ENCODE data around the gene DIPK1B. TPM values are rescaled to one million over a fixed set of nuclear protein-coding genes. Genes with fewer than 3 reads are reported as not detected.
"Not testable (repeated sequence)": the region's sequence is repeated elsewhere in the genome, so short reads cannot be mapped to it uniquely, and the experiment has no call there.

DIPK1B gene
- total RNA-seq, 2 donors from 2014 or later, result 1.3 to 3.2 TPM

DNA sequence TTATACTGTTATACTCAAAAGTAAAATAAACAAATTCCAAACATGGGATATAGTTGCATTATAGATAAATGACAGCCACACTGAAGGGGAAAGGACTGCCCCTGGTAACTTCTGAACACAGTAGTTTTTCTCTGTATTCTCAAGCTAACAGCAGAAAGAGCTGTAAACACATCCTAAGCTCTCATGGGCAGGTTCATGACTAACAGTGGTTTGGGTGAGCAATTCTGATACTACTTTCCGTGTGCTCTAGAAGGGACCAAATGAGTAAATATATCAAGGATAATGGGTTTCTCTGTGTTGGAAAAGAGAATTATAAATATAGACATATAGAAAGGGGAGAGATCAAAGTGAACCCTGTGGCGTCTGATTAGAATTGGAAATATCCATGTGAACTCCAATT is 38.2 kb downstream of the DIPK1B start:
- H3K9me3 ChIP-seq (ENCODE audit: control insufficient read depth, low read length, poor library complexity, severe bottlenecking), result no peaks in the 10 kb centered on the region
- Mint-ChIP-seq H3K36me3 (ENCODE audit: low read depth) (no peaks in the 10 kb centered on the region), H3K4me3 (no peak overlapping the region), H3K27me3 (peaks cover 23% of the 10 kb centered on the region), H3K4me1 (no peaks in the 10 kb centered on the region), H3K27ac (no peak overlapping the region)
- no peak for DNase-seq
- no peak for ATAC-seq

DNA sequence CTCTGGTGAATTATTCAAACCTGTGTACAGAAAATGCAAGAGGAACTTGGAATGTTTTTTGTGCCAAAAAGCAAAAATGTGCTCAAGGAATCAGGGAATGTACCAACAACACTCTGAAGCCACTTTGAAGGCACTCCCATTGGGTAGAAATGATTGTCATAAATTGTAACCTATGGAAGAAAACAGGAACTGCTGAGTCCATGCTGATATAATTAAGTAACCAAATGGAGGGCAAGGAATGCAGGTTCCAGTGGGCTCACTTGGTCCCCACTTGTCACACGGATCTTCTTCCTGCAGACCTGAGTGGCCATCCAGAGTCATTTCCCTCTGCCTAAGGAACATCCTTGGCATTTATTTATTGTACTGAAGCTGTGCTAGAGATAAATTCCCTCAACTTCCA is 38.9 kb downstream of the DIPK1B start:
- Mint-ChIP-seq H3K36me3 (ENCODE audit: low read depth) (no peaks in the 10 kb centered on the region), H3K4me3 (no peak overlapping the region), H3K27me3 (peaks cover 23% of the 10 kb centered on the region), H3K4me1 (no peaks in the 10 kb centered on the region), H3K27ac (no peak overlapping the region)
- no peak for ATAC-seq
- no peaks in the 10 kb centered on the region for H3K9me3 ChIP-seq (ENCODE audit: control insufficient read depth, low read length, poor library complexity, severe bottlenecking)
- DNase-seq, result no peak

DNA sequence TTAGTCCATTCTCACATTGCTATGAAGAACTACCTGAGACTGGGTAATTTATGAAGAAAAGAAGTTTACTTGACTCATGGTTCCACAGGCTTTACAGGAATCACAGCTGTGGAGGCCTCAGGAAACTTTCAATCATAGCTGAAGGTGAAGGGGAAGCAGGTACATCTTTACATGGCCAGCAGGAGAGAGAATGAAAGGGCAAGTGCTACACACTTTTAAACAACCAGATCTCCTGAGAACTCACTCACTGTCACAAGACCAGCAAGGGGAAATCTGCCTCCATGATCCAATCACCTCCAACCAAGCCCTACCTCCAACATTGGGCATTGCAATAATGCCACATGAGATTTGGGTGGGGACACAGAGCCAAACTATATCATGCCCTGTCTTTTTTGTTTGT is 39.4 kb downstream of the DIPK1B start:
- no peak overlapping the region for H3K4me3 Mint-ChIP-seq
- H3K27me3 Mint-ChIP-seq, result peaks cover 22% of the 10 kb centered on the region
- no peaks in the 10 kb centered on the region for H3K4me1 Mint-ChIP-seq
- ATAC-seq (no peak), DNase-seq (no peak)
- no peaks in the 10 kb centered on the region for H3K9me3 ChIP-seq (ENCODE audit: control insufficient read depth, low read length, poor library complexity, severe bottlenecking)
- no peak overlapping the region for H3K27ac Mint-ChIP-seq
- no peaks in the 10 kb centered on the region for H3K36me3 Mint-ChIP-seq (ENCODE audit: low read depth)

DNA sequence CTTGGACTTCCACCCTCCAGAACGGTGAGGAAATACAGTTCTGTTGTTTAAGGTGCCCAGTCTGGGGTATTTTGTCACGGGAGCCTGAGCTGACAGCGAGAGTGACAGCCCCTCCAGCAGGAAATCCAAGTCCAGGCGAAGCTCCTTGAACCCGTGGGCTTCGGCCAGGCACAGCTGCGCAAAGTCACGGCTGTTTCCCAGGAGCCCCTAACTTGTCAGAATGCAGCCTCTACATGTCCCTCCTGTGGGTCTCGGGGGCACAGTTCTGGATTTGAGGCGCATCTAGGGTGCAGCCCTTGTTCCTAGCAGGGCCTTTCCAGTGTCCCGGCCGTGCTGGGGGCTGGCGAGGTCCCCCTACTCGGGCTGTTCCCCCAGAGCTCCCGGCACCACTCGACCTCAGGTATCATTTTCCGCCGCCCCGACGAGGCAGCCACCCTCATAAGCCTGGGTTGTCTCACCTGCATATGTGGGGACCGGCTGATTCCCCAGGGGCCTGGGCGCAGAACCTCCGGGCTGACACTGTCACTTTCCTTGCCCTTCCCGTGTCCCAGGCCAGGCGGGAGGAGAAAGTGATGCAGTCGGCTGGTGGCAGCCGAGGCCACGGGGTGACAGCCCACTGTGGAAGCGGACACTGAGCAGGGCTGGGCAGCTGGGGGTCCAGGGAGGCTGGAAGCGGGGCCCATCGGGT is 41.1 kb downstream of the DIPK1B start:
- peaks cover 8% of the 10 kb centered on the region for H3K27me3 Mint-ChIP-seq
- ATAC-seq, result no peak

DNA sequence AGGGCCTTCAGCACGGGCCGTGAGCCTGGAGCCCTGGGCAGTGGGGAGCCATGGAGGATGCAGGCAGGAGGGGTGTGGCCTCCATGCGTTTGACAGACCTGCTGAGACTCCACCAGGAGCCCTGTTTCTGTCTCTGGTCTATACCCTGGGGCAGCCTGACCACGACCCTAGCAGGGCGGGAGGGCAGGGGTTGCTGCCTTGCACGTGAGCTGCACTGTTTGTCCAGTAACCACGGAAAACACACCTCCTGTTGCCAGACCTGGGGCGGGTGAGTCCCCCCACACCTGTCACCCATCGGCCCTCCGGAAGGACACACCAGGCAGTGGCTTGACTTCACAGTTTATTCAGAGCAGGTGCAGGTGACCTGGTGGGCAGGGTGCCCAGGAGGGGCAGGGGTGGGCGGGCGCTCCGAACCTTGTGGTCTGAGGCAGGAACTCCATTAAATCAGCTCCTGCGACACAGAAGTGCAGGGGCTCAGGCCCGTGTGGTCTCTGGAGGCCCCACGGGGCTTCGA is 41.7 kb downstream of the DIPK1B start:
- Mint-ChIP-seq H3K4me1 (no peaks in the 10 kb centered on the region), H3K27me3 (peaks cover 4% of the 10 kb centered on the region), H3K27ac (no peak overlapping the region), H3K36me3 (ENCODE audit: low read depth) (no peaks in the 10 kb centered on the region), H3K4me3 (no peak overlapping the region)
- ATAC-seq, result no peak
- no peaks in the 10 kb centered on the region for H3K9me3 ChIP-seq (ENCODE audit: control insufficient read depth, low read length, poor library complexity, severe bottlenecking)
- no peak for DNase-seq

More for the DNA sequence above, 41.1 kb downstream of the DIPK1B start:
- Mint-ChIP-seq H3K36me3 (ENCODE audit: low read depth) (no peaks in the 10 kb centered on the region), H3K4me3 (no peak overlapping the region), H3K27ac (no peak overlapping the region), H3K4me1 (no peaks in the 10 kb centered on the region)
- no peak for DNase-seq
- H3K9me3 ChIP-seq (ENCODE audit: control insufficient read depth, low read length, poor library complexity, severe bottlenecking), result no peaks in the 10 kb centered on the region

DNA sequence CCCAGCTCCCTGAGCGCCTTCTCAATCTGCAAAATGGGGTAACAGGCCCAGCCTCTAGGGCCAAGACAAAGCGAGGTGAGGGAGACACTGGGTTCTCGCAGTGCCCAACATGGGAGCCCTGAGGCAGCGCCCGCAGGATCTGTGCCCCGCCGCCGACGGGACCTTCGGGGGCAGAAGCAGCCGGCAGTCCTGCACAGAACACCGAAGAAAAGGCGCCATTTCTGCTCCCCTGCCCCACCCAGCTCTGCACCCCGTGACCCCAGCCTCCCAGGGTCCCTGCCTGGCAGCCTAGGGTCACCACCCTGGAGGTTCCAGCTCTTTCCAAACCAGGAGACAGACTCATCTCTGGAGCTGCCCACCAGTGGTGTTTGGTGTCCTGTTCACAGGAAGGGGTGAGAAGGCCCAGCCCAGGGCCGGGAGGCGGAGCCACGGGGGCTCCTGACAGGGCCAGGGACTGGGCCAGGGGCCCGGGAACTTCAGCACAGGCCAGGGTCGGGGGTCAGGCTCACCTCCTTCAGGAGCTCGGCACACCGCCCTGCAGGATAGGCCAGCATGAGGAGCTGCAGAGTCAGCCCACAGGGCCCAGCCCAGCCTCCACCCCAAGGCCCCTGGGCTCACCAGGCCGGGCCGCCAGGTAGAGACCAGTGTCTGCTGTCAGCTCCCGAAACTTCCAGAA is 42.4 kb downstream of the DIPK1B start:
- Mint-ChIP-seq H3K4me1 (no peaks in the 10 kb centered on the region), H3K27ac (no peak overlapping the region), H3K4me3 (no peak overlapping the region), H3K36me3 (ENCODE audit: low read depth) (no peaks in the 10 kb centered on the region), H3K27me3 (peaks cover 1% of the 10 kb centered on the region)
- ATAC-seq (no peak), DNase-seq (no peak)
- H3K9me3 ChIP-seq (ENCODE audit: control insufficient read depth, low read length, poor library complexity, severe bottlenecking), result no peaks in the 10 kb centered on the region

DNA sequence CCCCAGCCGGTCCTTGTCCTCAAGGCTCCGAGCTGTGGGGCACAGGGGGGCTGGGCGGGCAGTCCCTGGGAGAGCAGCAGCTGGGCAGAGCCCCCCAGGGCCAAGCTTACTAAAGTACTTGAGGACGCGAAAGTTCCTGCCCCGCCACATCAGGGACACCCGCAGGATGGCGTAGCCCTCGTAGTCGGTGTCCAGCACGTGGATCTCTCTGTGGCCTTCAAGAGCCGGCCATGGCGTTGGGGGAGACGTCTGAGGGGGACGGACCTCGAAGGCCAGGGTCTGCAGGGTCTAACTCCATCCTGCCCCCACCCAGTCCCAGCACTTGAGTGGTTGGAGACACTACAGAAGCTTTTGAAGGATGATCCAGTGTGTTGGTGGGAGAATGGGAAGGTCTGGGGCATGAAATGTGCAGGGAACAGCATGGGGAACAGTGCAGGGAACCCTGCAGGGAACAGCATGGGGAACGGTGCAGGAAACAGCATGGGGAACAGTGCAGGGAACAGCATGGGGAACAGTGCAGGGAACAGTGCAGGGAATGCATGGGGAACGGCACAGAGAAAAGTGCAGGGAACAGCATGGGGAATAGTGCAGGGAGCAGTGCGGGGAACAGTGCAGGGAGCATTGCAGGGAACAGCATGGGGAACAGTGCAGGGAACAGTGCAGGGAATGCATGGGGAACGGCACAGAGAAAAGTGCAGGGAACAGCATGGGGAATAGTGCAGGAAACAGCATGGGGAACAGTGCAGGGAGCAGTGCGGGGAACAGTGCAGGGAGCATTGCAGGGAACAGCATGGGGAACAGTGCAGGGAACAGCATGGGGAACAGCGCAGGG is 43.1 kb downstream of the DIPK1B start:
- not testable (repeated sequence) for DNase-seq; H3K9me3 ChIP-seq (ENCODE audit: control insufficient read depth, low read length, poor library complexity, severe bottlenecking); H3K27me3 Mint-ChIP-seq; ATAC-seq; H3K4me3 Mint-ChIP-seq; H3K36me3 Mint-ChIP-seq (ENCODE audit: low read depth); H3K4me1 Mint-ChIP-seq; H3K27ac Mint-ChIP-seq

DNA sequence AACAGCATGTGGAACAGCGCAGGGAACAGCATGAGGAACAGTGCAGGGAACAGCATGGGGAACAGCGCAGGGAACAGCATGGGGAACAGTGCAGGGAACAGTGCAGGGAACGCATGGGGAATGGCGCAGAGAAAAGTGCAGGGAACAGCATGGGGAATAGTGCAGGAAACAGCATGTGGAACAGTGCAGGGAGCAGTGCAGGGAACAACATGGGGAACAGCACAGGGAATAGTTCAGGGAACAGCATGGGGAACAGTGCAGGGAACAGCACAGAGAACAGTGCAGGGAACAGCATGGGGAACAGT is 43.7 kb downstream of the DIPK1B start:
- ATAC-seq (no peak), DNase-seq (no peak)
- Mint-ChIP-seq H3K4me1 (no peaks in the 10 kb centered on the region), H3K36me3 (ENCODE audit: low read depth) (no peaks in the 10 kb centered on the region), H3K27ac (no peak overlapping the region), H3K4me3 (no peak overlapping the region), H3K27me3 (peaks cover 7% of the 10 kb centered on the region)
- no peaks in the 10 kb centered on the region for H3K9me3 ChIP-seq (ENCODE audit: control insufficient read depth, low read length, poor library complexity, severe bottlenecking)

DNA sequence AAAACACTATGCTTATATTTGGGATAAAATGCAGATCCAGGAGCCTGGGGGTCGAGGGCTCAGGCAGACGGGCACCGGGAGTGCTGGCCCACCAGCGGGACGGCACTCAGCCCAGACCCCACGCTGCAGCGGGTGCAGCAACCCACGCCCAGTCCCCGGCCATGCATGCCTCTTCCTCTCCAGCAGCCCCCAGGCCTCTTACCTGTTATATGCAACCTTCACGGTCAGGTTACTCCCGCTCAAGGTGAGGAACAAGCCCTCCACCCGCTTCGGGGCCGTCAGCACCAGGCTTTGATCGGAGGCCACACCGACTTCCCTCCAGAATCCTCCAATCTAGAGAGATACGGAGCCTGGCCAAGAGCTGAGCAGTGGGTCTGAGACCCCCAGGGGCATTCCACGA is 44.5 kb downstream of the DIPK1B start:
- Mint-ChIP-seq H3K4me3 (no peak overlapping the region), H3K27ac (no peak overlapping the region), H3K4me1 (no peaks in the 10 kb centered on the region), H3K36me3 (ENCODE audit: low read depth) (no peaks in the 10 kb centered on the region), H3K27me3 (peaks cover 7% of the 10 kb centered on the region)
- no peak for ATAC-seq
- no peak for DNase-seq
- H3K9me3 ChIP-seq (ENCODE audit: control insufficient read depth, low read length, poor library complexity, severe bottlenecking), result no peaks in the 10 kb centered on the region

DNA sequence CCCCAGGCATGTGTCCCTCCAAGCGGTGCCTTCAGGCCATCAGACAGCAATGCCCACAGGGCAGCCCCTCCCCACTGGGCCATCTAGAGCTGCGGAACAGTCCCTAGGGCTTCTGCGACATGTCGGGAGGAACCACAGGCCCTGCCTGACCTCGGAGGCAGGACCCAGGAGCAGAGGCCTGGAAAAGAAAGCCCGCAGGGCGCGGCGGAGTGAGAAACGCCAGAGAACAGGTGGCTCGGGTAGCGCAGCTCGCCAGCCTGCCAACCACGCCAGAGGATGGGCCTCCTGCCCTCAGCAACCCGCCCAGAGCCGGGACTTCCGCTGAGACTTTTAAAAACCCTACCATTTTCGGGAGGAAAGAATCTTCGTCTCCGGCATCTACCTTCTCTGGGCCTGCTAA is 45.0 kb downstream of the DIPK1B start:
- Mint-ChIP-seq H3K4me1 (no peaks in the 10 kb centered on the region), H3K27ac (no peak overlapping the region), H3K27me3 (peaks cover 7% of the 10 kb centered on the region), H3K36me3 (ENCODE audit: low read depth) (no peaks in the 10 kb centered on the region), H3K4me3 (no peak overlapping the region)
- H3K9me3 ChIP-seq (ENCODE audit: control insufficient read depth, low read length, poor library complexity, severe bottlenecking), result no peaks in the 10 kb centered on the region
- ATAC-seq, result peak; percentile 46
- no peak for DNase-seq

DNA sequence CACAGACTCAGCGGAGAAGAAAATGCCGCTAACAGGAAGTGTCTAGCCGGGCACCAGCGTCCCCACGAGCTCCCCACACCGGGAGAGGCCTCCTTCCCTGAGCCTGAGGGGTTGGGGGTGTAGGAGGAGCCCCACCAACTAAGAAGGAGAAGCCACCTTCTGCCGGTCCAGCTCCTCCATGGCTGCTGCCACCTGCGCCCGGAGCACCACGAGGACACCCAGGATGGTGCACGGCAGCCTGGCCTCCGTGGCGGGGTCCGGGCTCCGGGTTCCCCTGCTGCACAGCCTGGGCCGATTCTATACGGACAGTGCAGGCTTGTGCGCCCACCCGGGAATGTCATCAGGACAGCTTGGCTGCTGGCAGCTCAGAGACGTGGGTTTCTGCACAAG is 45.4 kb downstream of the DIPK1B start:
- Mint-ChIP-seq H3K27me3 (peaks cover 7% of the 10 kb centered on the region), H3K36me3 (ENCODE audit: low read depth) (no peaks in the 10 kb centered on the region), H3K4me1 (no peaks in the 10 kb centered on the region), H3K4me3 (no peak overlapping the region), H3K27ac (no peak overlapping the region)
- no peak for DNase-seq
- no peak for ATAC-seq
- H3K9me3 ChIP-seq (ENCODE audit: control insufficient read depth, low read length, poor library complexity, severe bottlenecking), result no peaks in the 10 kb centered on the region

DNA sequence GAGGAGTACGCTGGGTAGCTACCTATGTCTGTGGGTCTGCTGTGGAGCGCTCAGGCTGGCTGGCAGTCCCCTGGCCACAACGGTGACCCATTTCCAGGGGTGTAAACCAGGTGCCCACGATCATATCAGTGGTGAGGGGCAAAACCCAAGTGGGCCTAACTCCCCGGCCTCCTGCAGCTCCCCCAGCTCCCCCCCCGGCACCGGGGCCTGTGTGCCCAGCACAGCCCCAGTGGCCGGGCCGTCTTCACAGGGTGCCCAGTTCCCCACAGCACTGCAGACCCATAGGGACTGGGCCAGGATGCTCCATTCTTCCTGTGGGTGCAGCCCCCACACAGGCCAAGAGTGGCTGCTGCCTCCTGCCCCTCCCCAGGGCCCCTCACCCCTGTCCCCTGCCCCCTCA is 46.6 kb downstream of the DIPK1B start:
- ATAC-seq (no peak), DNase-seq (no peak)
- Mint-ChIP-seq H3K27me3 (peaks cover 7% of the 10 kb centered on the region), H3K4me1 (no peaks in the 10 kb centered on the region), H3K27ac (peak overlapping the region; percentile 27), H3K4me3 (no peak overlapping the region), H3K36me3 (ENCODE audit: low read depth) (no peaks in the 10 kb centered on the region)
- H3K9me3 ChIP-seq (ENCODE audit: control insufficient read depth, low read length, poor library complexity, severe bottlenecking), result no peaks in the 10 kb centered on the region

DNA sequence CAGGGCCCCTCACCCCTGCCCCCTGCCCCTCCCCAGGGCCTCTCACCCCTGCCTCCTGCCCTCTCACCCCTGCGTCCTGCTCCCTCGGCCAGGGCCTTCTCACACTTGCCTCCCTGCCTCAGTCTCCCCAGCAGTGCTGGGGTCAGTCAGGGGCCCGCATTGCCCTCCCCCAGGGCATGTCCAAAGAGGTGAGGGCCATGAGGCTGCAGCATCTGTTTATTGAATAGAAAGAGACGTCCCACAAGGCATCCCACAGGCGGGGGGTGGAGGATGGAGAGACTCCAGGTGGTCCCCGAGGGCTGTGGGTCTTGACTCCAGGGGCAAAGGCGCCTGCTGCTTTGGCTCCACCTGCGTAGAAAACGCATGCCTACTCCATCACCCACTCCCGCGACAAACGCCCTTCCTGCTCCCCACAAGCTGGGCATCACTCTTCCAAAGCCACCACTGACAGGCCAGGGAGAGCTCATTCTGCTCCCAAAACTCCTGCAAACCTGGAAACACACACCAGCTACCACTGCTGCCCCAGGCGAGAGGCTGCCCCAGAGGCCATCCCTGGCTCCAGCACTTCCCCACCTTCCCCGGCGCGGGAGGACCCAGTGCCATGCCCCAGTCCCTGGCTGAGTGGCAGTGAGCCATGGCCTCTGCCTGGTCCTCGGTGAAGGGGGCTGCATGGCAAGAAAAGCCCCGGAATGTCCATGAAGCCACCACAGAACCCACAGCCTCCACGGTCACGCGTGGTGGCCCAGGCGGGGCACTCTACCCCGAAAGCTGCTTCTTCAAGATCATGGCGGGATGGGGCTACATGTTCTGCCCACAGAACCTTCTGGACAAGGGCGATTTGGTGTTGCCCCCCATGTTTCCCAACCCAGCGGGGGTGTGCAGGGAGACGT is 47.3 kb downstream of the DIPK1B start:
- Mint-ChIP-seq H3K27me3 (peaks cover 7% of the 10 kb centered on the region), H3K4me1 (no peaks in the 10 kb centered on the region), H3K36me3 (ENCODE audit: low read depth) (no peaks in the 10 kb centered on the region), H3K27ac (no peak overlapping the region), H3K4me3 (no peak overlapping the region)
- ATAC-seq, result no peak
- DNase-seq, result no peak
- H3K9me3 ChIP-seq (ENCODE audit: control insufficient read depth, low read length, poor library complexity, severe bottlenecking), result no peaks in the 10 kb centered on the region
